ENCODE data around the gene JPH4.

Gene JPH4

GRCh38 chr14:23521785-23522640 is 56.6 kb downstream of the JPH4 start:
- no peak overlapping the region for H3K4me3 ChIP-seq (ENCODE audit: low read depth, low read length)
- in situ Hi-C loops (cut with HindIII; ENCODE audit: low sequenced_read_pairs), result no loop called here

GRCh38 chr14:23520899-23521533 is 57.6 kb downstream of the JPH4 start:
- TF ChIP-seq CTCF (IDR thresholded peaks at IDR 0.05; ENCODE audit: low read depth, low read length), result no peak
- in situ Hi-C loops (cut with HindIII; ENCODE audit: low sequenced_read_pairs), result no loop called here

More at GRCh38 chr14:23521785-23522640, 56.6 kb downstream of the JPH4 start:
- no peak for DNase-seq (ENCODE audit: low read depth, low spot score)
- no peak for TF ChIP-seq CTCF (IDR thresholded peaks at IDR 0.05; ENCODE audit: low read depth, low read length)

DNA sequence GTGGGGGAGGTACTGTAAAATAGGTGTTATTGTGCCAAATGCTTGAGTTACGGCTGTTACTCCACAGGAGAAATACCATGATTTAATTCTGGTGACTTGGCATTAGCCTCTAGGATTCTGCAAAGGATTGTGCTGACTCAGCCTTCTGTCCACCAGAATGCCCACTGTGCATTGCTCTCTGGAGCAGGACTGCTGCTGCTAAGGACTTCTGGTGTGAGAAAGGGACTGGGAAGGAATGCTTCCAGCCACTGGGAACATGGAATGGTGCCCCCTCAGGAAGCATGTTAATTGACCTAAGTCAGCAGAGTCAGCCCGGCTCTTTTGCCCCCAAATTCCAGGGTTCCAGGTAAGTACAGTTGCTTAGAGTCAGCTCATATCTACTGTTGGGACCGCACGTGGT is 59.9 kb downstream of the JPH4 start:
- in situ Hi-C loops (cut with HindIII; ENCODE audit: low sequenced_read_pairs), result no loop called here
- H3K4me3 ChIP-seq (ENCODE audit: low read depth, low read length), result no peak overlapping the region
- DNase-seq (ENCODE audit: low read depth, low spot score), result no peak
- no peak for TF ChIP-seq CTCF (IDR thresholded peaks at IDR 0.05; ENCODE audit: low read depth, low read length)

More at GRCh38 chr14:23520899-23521533, 57.6 kb downstream of the JPH4 start:
- DNase-seq (ENCODE audit: low read depth, low spot score), result no peak
- H3K4me3 ChIP-seq (ENCODE audit: low read depth, low read length), result no peak overlapping the region
